Measurements from ENCODE around the gene LMBRD2.
A peak's percentile ranks its signal among the peaks of the same experiment; 100 is the strongest.

Gene LMBRD2

GRCh38 chr5:36178524-36178890, 26.8 kb upstream of the LMBRD2 start:
- DNase-seq (ENCODE audit: low spot score) = no peak
- H3K4me1 ChIP-seq (ENCODE audit: insufficient read depth, poor library complexity, severe bottlenecking) = no peaks in the 10 kb centered on the region

GRCh38 chr5:36177715-36178523, 26.2 kb upstream of the LMBRD2 start:
- no peak for DNase-seq (ENCODE audit: low spot score)
- Histone ChIP-seq H3K27ac (ENCODE audit: poor library complexity, severe bottlenecking) (no peak overlapping the region), H3K9me3 (ENCODE audit: severe bottlenecking) (no peaks in the 10 kb centered on the region), H3K4me1 (ENCODE audit: insufficient read depth, poor library complexity, severe bottlenecking) (no peaks in the 10 kb centered on the region), H3K27me3 (ENCODE audit: insufficient read depth, poor library complexity, severe bottlenecking) (no peaks in the 10 kb centered on the region), H3K36me3 (ENCODE audit: low read depth) (peaks cover 99% of the 10 kb centered on the region), H3K4me3 (ENCODE audit: severe bottlenecking) (no peak overlapping the region)
- ATAC-seq (ENCODE audit: low read depth) = peak; percentile 84
- peak; percentile 92 for TF ChIP-seq CTCF (IDR thresholded peaks at IDR 0.05; ENCODE audit: poor library complexity, severe bottlenecking)

More at GRCh38 chr5:36178524-36178890, 26.8 kb upstream of the LMBRD2 start:
- ATAC-seq (ENCODE audit: low read depth) = no peak
- no peak overlapping the region for H3K27ac ChIP-seq (ENCODE audit: poor library complexity, severe bottlenecking)
- no peaks in the 10 kb centered on the region for H3K9me3 ChIP-seq (ENCODE audit: severe bottlenecking)
- peaks cover 98% of the 10 kb centered on the region for H3K36me3 ChIP-seq (ENCODE audit: low read depth)
- TF ChIP-seq CTCF (IDR thresholded peaks at IDR 0.05; ENCODE audit: poor library complexity, severe bottlenecking) = no peak
- H3K4me3 ChIP-seq (ENCODE audit: severe bottlenecking) = no peak overlapping the region
- no peaks in the 10 kb centered on the region for H3K27me3 ChIP-seq (ENCODE audit: insufficient read depth, poor library complexity, severe bottlenecking)

DNA sequence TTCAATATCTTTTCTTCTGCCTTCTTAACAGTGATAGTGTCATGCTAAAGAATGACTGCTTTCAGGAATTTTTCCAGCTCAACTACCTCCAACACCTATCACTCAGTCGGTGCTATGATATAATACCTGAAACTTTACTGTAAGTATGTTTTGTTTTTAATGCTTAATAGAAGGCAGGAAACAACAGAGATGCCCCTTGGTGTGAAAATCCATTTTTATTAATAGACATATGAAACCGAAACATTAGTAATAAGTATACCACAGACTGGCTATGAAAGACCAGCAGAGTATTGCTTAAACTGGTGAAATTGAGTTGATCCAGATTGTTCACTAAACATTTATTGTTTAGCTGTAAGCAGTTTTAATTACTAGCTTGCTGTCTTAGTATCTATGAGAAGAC, 25.5 kb upstream of the LMBRD2 start:
- H3K4me1 ChIP-seq (ENCODE audit: insufficient read depth, poor library complexity, severe bottlenecking) = no peaks in the 10 kb centered on the region
- DNase-seq (ENCODE audit: low spot score) = no peak
- no peak for ATAC-seq (ENCODE audit: low read depth)
- H3K27me3 ChIP-seq (ENCODE audit: insufficient read depth, poor library complexity, severe bottlenecking) = no peaks in the 10 kb centered on the region
- H3K36me3 ChIP-seq (ENCODE audit: low read depth) = peaks cover 99% of the 10 kb centered on the region
- no peak overlapping the region for H3K4me3 ChIP-seq (ENCODE audit: severe bottlenecking)
- TF ChIP-seq CTCF (IDR thresholded peaks at IDR 0.05; ENCODE audit: poor library complexity, severe bottlenecking) = no peak
- H3K27ac ChIP-seq (ENCODE audit: poor library complexity, severe bottlenecking) = no peak overlapping the region
- no peaks in the 10 kb centered on the region for H3K9me3 ChIP-seq (ENCODE audit: severe bottlenecking)

- H3K4me3 ChIP-seq (ENCODE audit: severe bottlenecking) = no peak overlapping the region
- H3K36me3 ChIP-seq (ENCODE audit: low read depth) = peaks cover 99% of the 10 kb centered on the region
- DNase-seq (ENCODE audit: low spot score) (no peak), ATAC-seq (ENCODE audit: low read depth) (no peak)
- H3K4me1 ChIP-seq (ENCODE audit: insufficient read depth, poor library complexity, severe bottlenecking) = no peaks in the 10 kb centered on the region
- H3K27me3 ChIP-seq (ENCODE audit: insufficient read depth, poor library complexity, severe bottlenecking) = no peaks in the 10 kb centered on the region
- H3K9me3 ChIP-seq (ENCODE audit: severe bottlenecking) = no peaks in the 10 kb centered on the region
- no peak for TF ChIP-seq CTCF (IDR thresholded peaks at IDR 0.05; ENCODE audit: poor library complexity, severe bottlenecking)
- H3K27ac ChIP-seq (ENCODE audit: poor library complexity, severe bottlenecking) = no peak overlapping the region
Observed at GRCh38 chr5:36175043-36175442, 23.4 kb upstream of the LMBRD2 start.

- Histone ChIP-seq H3K4me1 (ENCODE audit: insufficient read depth, poor library complexity, severe bottlenecking) (no peaks in the 10 kb centered on the region), H3K27ac (ENCODE audit: poor library complexity, severe bottlenecking) (no peak overlapping the region), H3K4me3 (ENCODE audit: severe bottlenecking) (no peak overlapping the region), H3K27me3 (ENCODE audit: insufficient read depth, poor library complexity, severe bottlenecking) (no peaks in the 10 kb centered on the region), H3K9me3 (ENCODE audit: severe bottlenecking) (no peaks in the 10 kb centered on the region), H3K36me3 (ENCODE audit: low read depth) (peaks cover 97% of the 10 kb centered on the region)
- ATAC-seq (ENCODE audit: low read depth) = no peak
- no peak for TF ChIP-seq CTCF (IDR thresholded peaks at IDR 0.05; ENCODE audit: poor library complexity, severe bottlenecking)
- DNase-seq (ENCODE audit: low spot score) = no peak
Observed at GRCh38 chr5:36174119-36174518, 22.4 kb upstream of the LMBRD2 start.
